ENCODE data around the gene CXCL8.

- TF ChIP-seq CTCF (IDR thresholded peaks at IDR 0.05; ENCODE audit: low read length) = no peak
- no peak for TF ChIP-seq EZH2 (IDR thresholded peaks at IDR 0.05; ENCODE audit: borderline replicate concordance, low read length)
These were observed 3.8 kb downstream of the CXCL8 start for GRCh38 chr4:73744203-73744602.
